ENCODE data around the gene STXBP4. TPM values are rescaled to one million over a fixed set of nuclear protein-coding genes. Genes with fewer than 3 reads are reported as not detected.

STXBP4 gene
- total RNA-seq, 4 donors from 2014 or later: 15.4 to 22.6 (median 19.8) TPM

DNA sequence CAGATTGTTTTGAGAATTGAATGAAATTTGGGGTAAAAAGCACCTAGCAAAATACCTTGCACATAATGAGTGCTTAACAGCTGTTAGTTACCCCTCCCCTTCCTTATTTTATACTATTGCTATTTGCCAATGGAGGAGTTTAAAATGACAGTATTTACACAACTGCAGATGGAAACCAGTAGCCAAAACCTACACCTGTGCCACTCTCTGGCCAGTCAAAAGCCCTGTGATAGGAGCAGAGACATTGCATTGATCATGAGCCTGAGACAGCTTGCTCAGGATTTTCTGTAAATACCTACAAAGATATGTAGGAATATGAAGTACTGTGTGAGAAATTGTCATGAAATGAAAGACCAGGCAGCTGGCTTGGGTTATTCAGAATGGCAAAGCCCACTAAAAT is 180.9 kb downstream of the STXBP4 start:
- TF ChIP-seq, protein P1, sequence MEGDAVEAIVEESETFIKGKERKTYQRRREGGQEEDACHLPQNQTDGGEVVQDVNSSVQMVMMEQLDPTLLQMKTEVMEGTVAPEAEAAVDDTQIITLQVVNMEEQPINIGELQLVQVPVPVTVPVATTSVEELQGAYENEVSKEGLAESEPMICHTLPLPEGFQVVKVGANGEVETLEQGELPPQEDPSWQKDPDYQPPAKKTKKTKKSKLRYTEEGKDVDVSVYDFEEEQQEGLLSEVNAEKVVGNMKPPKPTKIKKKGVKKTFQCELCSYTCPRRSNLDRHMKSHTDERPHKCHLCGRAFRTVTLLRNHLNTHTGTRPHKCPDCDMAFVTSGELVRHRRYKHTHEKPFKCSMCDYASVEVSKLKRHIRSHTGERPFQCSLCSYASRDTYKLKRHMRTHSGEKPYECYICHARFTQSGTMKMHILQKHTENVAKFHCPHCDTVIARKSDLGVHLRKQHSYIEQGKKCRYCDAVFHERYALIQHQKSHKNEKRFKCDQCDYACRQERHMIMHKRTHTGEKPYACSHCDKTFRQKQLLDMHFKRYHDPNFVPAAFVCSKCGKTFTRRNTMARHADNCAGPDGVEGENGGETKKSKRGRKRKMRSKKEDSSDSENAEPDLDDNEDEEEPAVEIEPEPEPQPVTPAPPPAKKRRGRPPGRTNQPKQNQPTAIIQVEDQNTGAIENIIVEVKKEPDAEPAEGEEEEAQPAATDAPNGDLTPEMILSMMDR (IDR thresholded peaks at IDR 0.05): no peak
- TF ChIP-seq EP300 (IDR thresholded peaks at IDR 0.05) (no peak), POLR2AphosphoS5 (IDR thresholded peaks at IDR 0.05) (no peak), POLR2A (IDR thresholded peaks at IDR 0.05; ENCODE audit: low read depth) (no peak)
- Histone ChIP-seq H3K27ac (replicated peaks in 1 of 4) (no peak overlapping the region), H3K4me3 (no peak overlapping the region), H3K4me1 (no peaks in the 10 kb centered on the region), H3K27me3 (no peaks in the 10 kb centered on the region), H3K36me3 (no peaks in the 10 kb centered on the region), H3K9me3 (no peaks in the 10 kb centered on the region)
- no peak for DNase-seq (ENCODE audit: extremely low spot score)
- intact Hi-C loops (cut with DNase I): no loop called here

GRCh38 chr17:55152236-55152635 is 183.7 kb downstream of the STXBP4 start:
- Histone ChIP-seq H3K4me3 (no peak overlapping the region), H3K36me3 (no peaks in the 10 kb centered on the region), H3K9me3 (no peaks in the 10 kb centered on the region), H3K27ac (replicated peaks in 1 of 4) (no peak overlapping the region), H3K27me3 (no peaks in the 10 kb centered on the region), H3K4me1 (peaks cover 8 to 15% (median 11%) of the 10 kb centered on the region in 4 donors)
- TF ChIP-seq, protein P1 (IDR thresholded peaks at IDR 0.05): no peak
- TF ChIP-seq POLR2A (IDR thresholded peaks at IDR 0.05; ENCODE audit: low read depth) (no peak), EP300 (IDR thresholded peaks at IDR 0.05) (no peak), POLR2AphosphoS5 (IDR thresholded peaks at IDR 0.05) (no peak)
- no peak for DNase-seq (ENCODE audit: extremely low spot score)
- intact Hi-C loops (cut with DNase I): no loop called here
- WGBS: 86% methylated on average over 4 of the region's 4 CpGs

- Histone ChIP-seq H3K4me1 (peaks cover 9 to 31% (median 13%) of the 10 kb centered on the region in 4 donors), H3K27me3 (no peaks in the 10 kb centered on the region), H3K36me3 (no peaks in the 10 kb centered on the region), H3K27ac (replicated peaks in 1 of 4) (no peak overlapping the region), H3K9me3 (no peaks in the 10 kb centered on the region), H3K4me3 (no peak overlapping the region)
- WGBS: 100% methylated on average over 2 of the region's 2 CpGs
- intact Hi-C loops (cut with DNase I): no loop called here
- no peak for DNase-seq (ENCODE audit: extremely low spot score)
- TF ChIP-seq POLR2AphosphoS5 (IDR thresholded peaks at IDR 0.05) (no peak), EP300 (IDR thresholded peaks at IDR 0.05) (no peak)
- TF ChIP-seq, protein P1 (IDR thresholded peaks at IDR 0.05): no peak
These were observed 185.5 kb downstream of the STXBP4 start for GRCh38 chr17:55154101-55154500.

DNA sequence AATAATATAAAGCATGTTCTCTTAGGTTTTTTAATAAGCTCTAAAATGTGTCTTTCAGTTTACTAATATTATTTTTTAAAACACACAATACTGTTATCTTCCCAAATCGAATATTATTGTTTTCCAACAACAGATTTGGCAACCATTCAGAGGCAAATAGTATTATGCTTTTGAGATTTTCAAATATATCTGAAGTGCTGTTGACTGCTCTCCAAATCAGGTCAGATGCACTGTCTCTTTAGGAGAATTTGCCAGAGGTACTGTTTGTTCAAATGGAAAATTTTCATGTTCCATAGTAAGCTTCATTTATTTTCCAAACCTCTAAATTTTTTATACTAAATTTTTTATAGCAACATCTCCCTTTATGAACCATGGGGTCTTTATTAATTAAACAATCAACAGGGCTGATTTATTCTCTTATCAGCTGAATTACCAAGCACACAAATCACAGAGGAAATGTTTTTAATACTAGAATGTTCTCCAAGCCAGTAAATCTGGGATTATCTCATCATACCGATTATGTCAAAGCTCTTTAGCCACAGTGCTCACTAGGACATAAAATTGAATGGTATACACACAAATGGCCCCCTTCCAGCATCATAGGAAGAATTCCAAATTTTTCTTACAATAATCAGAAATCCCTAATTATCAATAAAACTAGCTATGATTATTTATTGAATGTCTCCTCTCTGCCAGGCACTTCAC is 187.4 kb downstream of the STXBP4 start:
- intact Hi-C loops (cut with DNase I): no loop called here
- H3K27ac ChIP-seq (replicated peaks in 1 of 4): no peak overlapping the region
- WGBS: 71% methylated on average over 2 of the region's 2 CpGs

More for the DNA sequence above, 187.4 kb downstream of the STXBP4 start:
- Histone ChIP-seq H3K27me3 (no peaks in the 10 kb centered on the region), H3K36me3 (peaks cover 0 to 8% (median 3%) of the 10 kb centered on the region in 4 donors), H3K4me3 (no peak overlapping the region), H3K9me3 (no peaks in the 10 kb centered on the region), H3K4me1 (peaks cover 9 to 37% (median 15%) of the 10 kb centered on the region in 4 donors)
- DNase-seq (ENCODE audit: extremely low spot score): no peak
- TF ChIP-seq, protein P1 (IDR thresholded peaks at IDR 0.05): no peak
- TF ChIP-seq EP300 (IDR thresholded peaks at IDR 0.05) (no peak), POLR2A (IDR thresholded peaks at IDR 0.05; ENCODE audit: low read depth) (no peak), POLR2AphosphoS5 (IDR thresholded peaks at IDR 0.05) (no peak)
